M059J (cell line): ENCODE measurements around the gene SLC35G2. TPM values are rescaled to one million over a fixed set of nuclear protein-coding genes. Genes with fewer than 3 reads are reported as not detected.
A peak's percentile ranks its signal among the peaks of the same experiment; 100 is the strongest.

Source experiments
- DNase-seq: peaks from one replicate; pipeline ENCODE4 v3.0.0-alpha.2; 2012; ENCODE audit warnings: low read depth
- total RNA-seq: library from RNA; depleted of rRNA; stranded (reverse); fragments of >200 nt; shearing (Covaris generic); gene quantifications from 2 replicates; pipeline ENCODE4 v1.2.3, GENCODE V29; 2014; rRNA removed

Gene SLC35G2
- total RNA-seq, result 54.6 and 62.8 TPM in 2 replicates

DNA sequence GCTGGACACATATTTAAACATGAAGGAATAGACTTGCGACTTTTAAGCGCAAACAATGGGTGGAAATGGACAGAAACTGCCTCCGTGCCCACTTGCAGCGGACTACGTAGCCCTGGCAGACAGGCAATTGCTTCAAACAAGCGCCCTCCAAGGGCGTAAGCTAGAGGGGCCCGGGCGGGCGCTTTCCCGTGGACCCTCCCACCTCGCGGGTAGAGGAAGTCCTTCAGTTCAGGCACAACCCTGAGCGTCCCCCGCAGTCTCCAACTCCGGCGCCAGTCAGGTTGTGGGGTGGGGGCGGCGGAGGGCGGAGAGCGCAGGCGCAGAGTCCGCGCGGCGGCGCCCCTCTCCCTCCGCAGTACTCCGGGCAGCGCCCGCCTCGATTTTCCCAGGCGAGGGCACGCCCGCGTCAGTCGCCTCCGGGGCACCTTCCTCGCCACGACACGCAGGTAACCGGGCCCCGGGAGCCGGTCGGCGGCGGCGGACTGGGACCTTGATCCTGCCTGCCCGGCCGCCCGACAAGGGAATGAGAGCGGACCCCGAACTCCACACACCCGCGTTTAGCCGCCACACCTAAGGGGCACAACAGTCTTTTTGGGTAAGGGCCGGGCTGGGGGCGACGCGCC lies at the start of gene SLC35G2:
TSS of gene SLC35G2 (plus strand) at position 358 of the 623 bp plus-strand sequence. CDS start 35,335 bp downstream, outside the sequence.
- DNase-seq, result peak; percentile 85

DNA sequence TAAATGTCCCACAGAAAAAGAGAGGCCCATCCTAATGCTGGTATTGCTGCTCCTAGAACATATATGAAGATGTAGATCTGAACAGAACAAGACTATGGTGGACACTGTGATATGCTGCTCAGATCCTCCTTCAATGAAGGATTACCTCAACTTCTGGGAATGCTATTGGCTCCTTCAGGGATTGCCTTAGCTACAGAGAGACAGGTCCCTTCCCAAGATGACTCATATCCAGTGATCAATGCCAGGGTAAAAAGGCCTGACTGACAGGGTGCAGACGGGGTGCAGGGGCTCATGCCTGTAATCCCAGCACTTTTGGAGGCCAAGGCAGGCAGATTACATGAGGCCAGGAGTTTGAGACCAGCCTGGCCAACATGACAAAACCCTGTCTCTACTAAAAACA lies 46.2 kb upstream of the SLC35G2 start:
- peak; percentile 64 for DNase-seq

DNA sequence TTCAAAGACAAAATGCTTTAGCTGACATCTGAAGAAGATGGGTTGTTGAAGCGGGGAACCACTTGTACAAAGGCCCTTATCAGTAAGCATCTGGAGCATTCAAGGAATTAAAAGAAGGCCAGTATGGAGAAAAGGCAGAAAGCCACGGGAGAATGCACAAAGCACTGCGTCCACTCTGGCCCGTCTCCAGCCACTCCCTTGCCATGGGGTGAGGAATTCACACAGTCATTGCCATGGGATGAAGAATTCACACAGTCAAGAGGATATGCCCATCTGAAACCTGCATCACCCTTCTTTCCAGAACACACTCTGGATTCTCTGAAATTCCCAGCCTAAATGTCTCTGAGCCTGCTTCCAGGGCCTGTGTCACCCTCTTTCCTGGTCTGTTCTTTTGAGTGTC lies 40.1 kb upstream of the SLC35G2 start:
- DNase-seq, result peak; percentile 55

DNA sequence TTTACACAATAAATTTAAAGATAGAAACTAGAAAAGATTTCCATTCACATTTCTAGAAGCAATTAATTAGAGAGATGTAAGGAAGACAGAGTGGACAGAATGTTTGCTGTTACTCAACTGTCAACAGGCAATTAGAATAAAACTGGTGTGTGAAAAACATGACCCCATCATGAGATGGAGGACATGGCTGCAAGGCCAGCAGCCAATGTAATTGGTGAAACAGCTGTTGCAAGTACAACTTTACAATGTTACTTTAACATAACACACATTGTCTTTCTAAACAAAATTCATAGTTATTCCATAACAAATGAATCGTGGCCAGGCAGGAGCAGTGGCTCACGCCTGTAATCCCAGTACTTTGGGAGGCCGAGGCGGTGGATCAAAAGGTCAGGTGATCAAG lies 38.2 kb upstream of the SLC35G2 start:
- DNase-seq, result no peak

DNA sequence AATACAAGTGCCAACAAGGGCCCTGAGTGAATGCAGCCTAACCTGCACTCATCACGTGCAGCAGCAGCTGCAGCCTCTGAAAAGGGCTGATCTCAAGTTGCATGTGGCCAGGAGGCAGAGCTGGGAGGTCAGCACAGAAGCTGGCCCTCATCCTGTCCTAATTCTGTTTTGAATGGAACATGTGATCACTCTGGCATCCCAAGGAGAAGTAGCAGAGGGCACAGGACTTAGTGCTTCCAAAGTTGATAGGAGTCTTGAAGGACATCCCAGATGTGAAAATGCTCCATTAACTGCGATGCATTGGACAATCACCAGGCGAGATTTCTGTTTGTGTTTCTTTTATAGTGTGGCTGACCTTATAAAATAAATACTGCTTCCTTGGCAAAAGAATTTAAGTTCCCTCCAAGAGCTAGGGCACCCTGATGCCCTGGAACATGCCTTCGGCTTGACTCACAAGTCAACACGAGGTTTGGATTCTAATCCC lies 35.2 kb upstream of the SLC35G2 start:
- peak; percentile 85 for DNase-seq

DNA sequence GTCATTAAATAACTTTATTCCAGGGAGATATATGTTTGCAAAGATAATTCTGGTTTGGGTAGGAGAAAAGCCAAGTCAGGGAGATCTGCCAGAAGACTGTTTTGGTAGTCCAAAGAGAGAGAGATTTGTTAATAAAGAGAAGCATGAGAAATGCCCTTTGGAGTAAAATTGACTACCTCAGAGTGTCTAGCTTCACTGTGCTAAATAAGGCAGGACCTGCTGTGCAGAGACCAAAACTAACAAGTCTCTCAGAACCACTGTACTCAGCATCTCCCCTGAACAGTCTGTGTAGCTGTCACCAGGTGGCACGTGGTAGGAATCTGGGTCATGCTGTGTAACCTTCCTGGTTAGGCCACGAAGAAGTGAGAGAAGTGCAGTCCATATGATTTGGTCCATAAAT lies 31.6 kb upstream of the SLC35G2 start:
- DNase-seq, result peak; percentile 64

DNA sequence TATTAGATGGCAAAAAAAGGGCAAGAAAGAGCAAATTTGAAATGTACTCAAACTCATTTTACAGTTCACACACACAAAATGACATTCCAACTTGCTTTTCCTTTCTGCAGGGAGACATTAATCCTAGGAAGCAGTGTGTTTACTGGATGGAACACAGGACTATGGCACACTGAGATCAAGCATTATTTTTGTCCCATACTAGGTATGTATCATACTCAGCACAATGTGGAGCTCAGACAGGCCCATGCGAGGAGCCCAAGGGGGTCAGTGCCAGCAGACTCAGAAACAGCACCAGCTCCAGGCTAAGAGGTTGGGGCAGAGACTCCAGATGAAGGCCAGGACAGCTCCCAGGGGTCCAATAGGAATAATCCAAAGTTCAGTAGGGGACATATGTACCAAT lies 30.8 kb upstream of the SLC35G2 start:
- no peak for DNase-seq

DNA sequence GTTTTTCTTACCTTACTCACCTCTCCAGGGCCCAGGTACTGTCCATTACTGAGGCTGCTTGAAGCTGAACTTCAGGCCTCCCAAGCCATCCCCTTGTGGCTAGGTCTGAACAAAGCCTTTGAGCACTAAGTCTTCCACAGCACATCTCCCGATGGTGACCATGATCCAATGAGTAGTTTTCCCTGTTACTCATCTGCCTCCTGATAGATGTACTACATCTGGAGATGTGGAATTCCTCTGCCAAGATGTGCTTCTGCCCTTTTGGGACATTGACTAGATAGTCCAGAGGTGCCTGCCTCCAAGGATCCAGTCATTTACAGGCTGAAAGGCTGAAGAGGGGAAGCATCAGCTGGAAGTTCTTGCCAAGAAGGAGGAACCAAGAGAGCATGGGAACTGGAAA lies 28.9 kb upstream of the SLC35G2 start:
- DNase-seq, result no peak

DNA sequence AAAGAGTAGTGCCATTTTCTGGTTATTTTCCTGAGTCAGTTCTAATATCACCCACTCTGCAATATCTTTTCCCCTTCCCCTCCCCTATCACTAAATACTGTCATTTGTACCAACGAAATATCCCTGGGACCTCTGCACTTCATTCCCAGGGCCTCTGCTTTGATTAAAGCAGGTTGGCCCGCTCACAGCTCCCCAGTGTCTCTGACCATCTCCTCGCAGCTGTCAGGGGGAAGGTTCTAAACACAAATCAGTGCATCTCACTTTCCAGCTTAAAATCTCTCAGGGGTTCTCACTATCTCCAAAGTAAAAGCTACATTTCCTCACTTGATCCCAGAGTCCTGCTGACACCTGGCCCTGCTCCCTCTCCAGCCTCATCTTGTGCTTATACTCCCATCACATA lies 28.1 kb upstream of the SLC35G2 start:
- no peak for DNase-seq

DNA sequence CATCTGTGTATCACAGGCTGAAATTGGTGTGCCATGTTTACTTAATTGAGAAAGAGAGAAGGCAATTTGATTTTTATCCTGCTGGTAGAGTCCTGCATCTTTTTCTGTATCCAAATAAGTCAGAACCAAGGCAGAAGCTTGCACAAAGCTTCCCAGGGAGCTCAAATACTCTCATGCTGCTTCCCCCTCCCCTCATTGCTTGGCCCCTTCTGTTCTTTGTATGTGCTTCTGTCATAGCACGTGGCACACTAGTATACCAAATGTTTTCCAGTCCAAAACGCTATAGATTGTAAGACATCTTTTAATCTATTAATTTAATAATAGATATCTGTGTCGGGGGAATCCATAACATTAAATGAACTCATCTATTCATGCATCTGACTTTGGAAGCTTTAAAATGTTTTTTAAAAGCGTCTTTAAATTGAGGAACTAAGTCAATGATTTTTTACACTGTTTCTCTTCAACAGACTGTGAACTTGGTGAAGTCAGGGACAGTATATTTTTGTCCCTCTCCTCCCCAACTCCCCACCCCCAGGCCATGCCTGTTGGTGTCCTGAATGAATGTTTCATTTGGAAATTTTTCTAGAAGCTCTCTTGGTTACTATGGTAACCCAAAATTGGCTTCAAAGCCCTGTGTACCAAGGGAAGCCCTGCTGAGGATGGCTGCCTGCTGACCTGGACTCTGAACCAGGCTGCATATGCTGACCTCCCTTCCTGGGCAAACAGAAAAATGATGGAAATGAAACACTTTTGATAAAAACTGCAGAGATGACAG lies 26.2 kb upstream of the SLC35G2 start:
- DNase-seq, result no peak

DNA sequence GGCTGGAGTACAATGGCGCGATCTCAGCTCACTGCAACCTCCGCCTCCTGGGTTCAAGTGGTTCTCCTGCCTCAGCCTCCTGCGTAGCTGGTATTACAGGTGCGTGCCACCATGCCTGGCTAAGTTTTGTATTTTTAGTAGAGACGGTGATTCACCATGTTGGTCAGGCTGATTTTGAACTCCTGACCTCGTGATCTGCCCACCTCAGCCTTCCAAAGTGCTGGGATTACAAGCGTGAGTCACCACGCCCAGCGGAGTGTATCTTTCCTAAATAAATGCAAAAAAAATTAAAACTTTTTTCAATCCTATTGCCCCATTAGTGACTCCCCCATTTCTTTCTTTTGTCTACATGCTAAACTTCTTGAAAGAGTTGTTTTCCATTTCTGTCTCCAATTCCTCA lies 17.8 kb upstream of the SLC35G2 start:
- peak; percentile 87 for DNase-seq

DNA sequence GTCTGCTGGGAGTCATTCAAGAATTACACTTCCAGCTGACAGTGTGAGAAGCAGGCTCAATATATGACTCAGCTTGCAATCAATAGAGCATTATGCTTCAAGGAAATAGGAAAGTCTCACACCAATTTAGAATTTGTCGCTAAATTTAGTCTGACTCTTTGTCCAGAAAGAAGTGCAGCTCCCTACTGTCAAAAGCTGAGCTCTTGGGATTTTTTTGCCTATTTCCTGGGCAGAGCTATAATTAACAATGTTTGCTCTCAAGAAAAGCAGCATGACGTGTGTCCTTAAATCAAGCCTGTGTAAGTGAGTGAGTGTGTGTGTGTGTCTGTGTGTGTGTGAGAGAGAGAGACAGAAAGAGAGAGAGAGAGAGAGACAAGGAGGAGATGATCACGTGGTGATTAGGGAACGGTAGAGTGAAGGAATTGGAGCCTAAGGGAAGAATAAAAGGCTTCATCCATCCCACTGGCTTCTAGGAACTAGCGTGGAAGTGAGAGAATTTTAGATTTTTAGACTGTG lies 16.4 kb upstream of the SLC35G2 start:
- DNase-seq, result peak; percentile 86

DNA sequence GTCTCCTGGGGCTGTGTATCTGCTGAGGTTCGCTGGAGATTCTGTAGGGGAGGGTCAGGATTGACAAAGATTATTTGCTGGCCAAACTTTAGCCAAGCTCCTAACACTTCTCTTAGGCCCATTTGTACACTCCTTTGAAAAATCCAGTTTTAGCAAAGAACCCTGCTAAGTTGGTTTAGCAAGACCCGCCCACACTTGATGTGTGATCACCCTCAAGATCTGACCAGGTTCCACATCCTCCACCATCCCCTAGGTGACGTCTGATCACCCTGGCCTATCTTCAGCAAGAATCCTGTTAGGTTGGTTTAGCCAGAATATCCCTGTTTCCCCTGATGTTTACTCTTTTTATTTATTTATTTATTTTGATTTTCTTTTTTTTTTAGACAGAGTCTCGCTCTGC lies 14.8 kb upstream of the SLC35G2 start:
- no peak for DNase-seq

DNA sequence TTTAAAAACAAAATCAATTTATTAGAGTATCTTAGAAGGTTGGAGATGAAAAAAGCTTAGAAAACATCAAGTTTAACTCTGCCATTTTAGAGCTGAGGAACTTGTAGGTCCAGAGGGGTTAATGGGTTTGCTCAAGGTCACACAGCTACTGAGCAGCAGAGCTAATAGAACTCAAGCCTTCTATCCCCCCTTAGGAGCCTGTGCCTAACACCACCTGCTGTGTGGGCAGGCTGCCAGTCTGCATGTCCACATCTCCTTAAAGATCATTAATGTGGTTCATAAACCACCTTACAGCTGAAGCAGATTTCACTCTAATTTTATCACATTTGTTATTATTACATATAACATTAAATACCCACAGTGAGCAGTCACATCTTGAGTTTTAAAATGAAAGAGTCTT lies 14.1 kb upstream of the SLC35G2 start:
- DNase-seq, result no peak

DNA sequence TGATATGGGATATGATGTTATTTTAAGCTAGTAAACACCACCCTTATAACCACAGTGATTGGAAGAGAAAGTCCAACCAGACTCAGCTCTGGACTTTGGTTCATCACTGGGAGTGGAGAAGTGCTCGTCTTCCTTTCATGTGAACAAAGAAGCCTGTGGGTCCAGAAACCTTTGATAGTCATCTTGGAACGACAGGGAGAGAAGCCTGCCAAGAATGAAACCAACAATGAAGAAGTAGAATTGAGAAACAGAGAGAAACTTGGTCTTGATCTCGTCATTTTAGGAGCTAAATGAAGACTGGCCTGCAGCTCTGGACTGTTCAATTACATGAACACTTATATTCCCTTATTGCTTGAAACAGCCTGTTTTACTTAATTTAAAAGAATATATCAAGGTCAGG lies 13.1 kb upstream of the SLC35G2 start:
- DNase-seq, result no peak

DNA sequence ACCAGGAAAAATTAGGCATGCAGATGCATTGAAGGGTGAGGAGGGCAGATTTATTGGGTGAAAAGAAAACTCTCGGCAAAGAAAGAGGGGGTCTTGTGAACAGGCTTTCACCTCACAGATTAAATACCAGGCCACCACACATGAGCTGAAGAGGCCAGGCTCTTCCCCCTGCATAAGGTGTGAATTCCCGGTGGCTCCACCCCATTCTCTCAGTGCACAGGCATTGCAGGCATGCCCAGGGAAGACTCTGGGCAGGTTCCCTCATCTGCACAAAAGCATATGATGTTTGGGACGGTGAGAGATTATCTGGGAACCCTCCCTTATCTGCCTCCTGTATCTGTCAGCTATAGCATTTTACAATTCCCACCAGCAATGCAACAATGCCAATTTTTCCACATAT lies 7.2 kb upstream of the SLC35G2 start:
- DNase-seq, result no peak

DNA sequence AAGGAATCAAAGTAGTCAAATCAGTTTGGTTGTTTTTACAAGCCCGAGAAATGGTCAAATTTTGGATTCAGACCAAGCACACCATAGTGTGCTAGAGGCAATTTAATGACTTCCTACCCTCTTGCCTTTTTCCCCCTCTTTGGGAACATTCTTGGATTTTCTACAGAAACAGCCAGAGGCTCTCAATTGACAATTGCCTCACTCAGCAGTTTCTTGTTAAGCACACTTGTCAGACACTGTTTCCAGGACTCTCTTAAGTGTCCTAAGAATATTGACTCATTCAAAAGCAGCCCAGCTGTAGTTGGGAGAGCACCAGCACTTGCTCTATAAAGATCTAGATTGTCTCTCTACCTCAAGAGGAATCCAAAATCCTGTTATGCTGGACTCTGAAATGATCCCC lies 1.5 kb upstream of the SLC35G2 start:
- DNase-seq, result peak; percentile 71

DNA sequence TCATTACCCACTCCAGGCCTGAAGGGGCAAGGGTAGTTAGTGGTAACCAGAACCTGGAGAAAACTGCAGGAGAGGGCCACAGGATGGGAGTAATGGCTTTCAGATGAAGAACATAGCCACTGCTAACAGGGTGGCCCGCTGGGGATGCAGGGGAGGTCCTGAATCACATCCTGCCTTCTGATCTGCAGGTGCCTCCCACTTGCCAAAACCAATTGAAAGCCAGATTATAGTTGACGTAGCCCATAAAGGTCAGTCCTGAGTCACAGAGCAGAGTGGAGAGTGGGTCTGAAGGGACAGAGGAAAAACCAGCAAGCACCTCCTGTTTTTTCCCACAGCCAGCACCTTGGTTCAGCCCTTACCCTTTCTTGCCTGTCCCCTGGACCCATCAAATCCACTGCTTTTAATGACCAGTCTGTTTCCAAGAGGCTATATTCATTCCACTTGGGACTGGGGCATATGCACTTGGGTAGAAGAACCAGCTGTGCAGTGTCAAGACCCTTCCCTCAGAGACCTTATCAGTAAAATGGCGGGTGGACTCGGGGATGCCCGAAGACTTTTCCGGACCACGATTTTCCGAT lies 646 bp upstream of the SLC35G2 start:
- peak; percentile 99 for DNase-seq

DNA sequence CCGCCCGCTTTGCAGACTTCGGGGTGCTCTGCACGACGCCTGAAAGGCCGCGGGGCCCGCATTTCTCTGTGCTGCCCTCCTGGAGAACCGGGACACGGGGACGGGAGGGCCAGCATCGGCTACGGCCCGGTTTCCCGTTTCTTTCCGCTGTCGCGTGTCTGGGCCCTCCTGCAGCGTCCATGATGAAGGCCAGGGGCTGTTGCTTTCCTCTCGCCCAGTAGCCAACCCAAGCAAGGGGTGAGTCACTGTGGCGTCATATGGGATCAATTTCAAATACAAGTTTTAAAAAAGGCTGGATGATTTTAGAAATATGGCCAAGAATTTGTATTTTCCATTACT lies 435 bp downstream of the SLC35G2 start:
- peak; percentile 84 for DNase-seq

DNA sequence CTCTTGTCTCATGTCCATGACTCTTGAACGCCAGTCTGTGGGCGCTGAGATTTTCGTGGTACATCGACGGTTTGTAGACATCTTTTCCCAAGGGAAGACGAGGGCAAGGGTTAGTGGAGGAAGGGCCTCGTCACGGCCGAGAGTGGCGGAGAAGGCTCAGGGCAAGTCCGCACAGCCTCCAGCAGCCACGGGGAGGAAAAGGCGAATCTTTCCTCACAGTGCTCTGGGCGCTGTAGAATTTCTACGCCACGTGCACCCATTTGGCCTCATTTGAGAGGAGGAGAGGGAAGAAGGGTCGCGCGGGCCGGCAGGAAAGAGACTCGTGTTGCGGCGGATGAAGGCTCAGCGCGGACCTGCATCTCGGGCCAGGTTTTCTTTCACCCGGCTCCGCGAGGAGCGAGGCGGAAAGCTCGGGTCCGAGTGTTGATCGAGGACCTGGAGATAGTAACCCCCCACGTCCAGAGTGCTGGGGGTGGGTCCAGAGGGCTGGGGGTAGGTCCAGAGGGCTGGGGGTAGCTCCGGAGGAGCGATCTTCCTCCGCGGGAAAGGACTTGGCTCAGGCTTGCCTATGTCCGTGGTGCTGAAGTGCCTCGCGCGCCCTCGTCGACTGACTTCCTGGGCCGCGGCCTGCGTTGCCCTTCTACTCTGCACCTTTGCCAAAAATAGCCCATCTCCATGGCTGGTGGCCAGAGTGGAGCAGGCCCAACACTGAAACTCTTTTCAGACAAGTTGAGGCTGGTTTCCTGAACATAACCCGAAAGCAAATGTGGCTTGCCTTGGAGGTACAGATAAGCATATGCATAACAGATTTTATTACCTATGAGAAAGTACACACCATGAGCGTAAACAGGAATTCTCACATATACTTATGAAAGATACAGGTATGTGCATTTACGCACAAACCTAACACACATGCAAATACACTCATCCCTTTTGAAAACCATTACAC lies 1.1 kb downstream of the SLC35G2 start:
- DNase-seq, result peak; percentile 77

DNA sequence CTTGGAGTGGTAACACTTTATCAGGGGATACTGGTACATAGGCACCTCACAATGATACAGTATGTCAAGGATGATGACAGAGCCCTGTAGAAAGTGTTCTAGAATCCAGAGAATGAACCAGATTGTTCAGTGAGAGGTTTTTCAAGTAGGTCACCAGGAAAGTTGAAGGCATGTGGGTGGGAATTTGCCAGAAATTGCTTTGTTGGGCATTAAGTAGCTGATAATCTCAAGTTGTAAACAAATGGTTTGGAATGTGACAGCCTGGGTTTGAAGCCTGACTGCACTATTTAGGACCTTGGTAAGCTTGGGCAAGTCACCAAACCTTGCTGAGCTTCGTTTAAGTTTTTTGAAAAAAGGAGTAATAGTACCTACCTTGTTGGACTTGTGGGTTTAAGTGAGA lies 12.5 kb downstream of the SLC35G2 start:
- DNase-seq, result peak; percentile 23
